ENCODE results near the gene CD59.

DNA sequence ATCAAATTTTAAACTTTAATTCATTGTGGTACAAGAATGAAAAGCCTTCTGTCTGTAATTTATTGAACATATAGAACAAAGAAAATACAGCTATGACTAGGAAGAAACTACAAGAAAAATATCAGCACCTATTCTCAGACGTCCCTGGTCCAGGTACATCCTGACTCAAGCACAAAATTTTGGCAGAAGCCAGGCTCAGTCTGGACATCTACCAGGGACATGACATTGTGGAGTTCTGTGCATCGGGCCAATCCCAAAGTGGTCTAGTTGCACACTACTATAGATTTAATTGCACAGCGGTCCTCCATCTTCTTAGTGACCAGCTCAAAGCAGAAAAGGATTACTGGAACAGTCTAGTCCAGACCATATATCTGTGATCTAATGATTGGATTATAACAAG lies 15.7 kb upstream of the CD59 start:
- TF ChIP-seq, protein P1, sequence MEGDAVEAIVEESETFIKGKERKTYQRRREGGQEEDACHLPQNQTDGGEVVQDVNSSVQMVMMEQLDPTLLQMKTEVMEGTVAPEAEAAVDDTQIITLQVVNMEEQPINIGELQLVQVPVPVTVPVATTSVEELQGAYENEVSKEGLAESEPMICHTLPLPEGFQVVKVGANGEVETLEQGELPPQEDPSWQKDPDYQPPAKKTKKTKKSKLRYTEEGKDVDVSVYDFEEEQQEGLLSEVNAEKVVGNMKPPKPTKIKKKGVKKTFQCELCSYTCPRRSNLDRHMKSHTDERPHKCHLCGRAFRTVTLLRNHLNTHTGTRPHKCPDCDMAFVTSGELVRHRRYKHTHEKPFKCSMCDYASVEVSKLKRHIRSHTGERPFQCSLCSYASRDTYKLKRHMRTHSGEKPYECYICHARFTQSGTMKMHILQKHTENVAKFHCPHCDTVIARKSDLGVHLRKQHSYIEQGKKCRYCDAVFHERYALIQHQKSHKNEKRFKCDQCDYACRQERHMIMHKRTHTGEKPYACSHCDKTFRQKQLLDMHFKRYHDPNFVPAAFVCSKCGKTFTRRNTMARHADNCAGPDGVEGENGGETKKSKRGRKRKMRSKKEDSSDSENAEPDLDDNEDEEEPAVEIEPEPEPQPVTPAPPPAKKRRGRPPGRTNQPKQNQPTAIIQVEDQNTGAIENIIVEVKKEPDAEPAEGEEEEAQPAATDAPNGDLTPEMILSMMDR (IDR thresholded peaks at IDR 0.05; ENCODE audit: low read length): no peak
- no peak for TF ChIP-seq EZH2 (IDR thresholded peaks at IDR 0.05; ENCODE audit: borderline replicate concordance, low read length)
